Stimulated activated CD4-positive, alpha-beta T cell treated with anti-CD3 and anti-CD28 coated beads, Interleukin-12 subunit alpha, Interleukin-12 subunit beta, amount 100 ng/mL, for 4 hours (primary cell): ENCODE measurements around the gene MEF2C.
"Not testable (repeated sequence)": the region's sequence is repeated elsewhere in the genome, so short reads cannot be mapped to it uniquely, and the experiment has no call there.

Source experiments
- DNase-seq: peaks from one replicate; pipeline ENCODE4 v3.0.0-alpha.2; 2020

MEF2C gene

GRCh38 chr5:88883059-88883835, at the start of gene MEF2C:
MEF2C (minus strand) TSS chr5:88883184; CDS start chr5:88823788, 59,396 bp downstream.
- DNase-seq, result no peak

DNA sequence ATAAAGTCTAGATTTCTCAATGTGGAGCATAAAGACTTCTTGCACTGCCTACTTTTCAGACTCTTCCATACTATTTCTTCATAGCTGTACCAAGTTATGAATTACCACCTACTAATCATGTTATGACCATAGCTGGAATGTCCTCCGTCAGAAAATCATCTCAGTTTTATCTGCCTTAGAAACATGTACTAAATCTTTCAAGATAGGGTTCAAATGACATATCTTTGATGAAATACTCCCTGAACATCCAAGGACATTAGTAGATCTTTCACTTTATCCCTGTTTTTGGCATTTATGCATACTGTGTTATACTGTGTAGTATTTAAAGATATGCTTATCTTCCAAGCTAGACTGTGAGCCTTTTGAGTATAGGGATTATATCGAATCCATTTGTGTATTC, 49.6 kb upstream of the MEF2C start:
- DNase-seq, result no peak

DNA sequence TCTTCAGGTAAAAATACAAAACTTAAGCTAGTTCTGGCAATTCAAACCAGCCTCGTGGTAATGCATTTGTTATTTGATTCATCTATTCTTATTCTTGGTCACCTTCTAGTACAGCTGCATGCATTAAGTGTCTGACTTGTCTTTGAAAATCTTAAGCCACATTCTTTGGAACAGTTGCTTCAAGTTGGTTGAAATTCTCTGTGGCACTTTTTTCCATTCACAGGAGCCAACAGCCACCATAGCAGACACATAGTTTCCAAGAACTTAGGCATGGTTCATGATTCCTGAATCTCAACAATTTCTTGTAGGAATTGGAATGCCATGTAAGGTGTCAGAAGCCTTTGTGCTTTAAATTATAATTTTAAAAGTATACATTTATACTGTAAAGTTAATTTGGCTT, 47.4 kb upstream of the MEF2C start:
- no peak for DNase-seq

DNA sequence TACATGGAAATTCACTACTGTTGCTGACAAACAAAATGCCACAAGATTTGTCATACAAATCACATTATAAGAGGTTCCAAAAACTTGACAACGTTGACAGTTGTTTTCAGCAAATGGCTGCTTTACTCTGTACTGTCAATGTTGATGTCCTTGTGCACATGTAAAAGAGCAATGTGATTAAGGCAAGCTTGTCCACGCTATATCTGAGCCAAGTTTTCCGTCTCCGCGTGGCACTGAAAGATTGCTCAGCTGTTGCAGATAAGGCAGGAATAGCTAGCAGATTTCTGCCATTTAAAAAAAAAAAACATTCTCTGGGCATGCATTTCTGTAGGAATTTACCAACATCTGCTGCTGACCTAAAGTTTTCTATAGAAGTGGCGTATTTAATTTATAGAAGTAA, 46.4 kb upstream of the MEF2C start:
- no peak for DNase-seq

- no peak for DNase-seq
Observed at GRCh38 chr5:88926774-88927173, 43.8 kb upstream of the MEF2C start.

GRCh38 chr5:88925692-88926490, 42.9 kb upstream of the MEF2C start:
- no peak for DNase-seq

- no peak for DNase-seq
Observed at GRCh38 chr5:88924330-88924657, 41.3 kb upstream of the MEF2C start.

DNA sequence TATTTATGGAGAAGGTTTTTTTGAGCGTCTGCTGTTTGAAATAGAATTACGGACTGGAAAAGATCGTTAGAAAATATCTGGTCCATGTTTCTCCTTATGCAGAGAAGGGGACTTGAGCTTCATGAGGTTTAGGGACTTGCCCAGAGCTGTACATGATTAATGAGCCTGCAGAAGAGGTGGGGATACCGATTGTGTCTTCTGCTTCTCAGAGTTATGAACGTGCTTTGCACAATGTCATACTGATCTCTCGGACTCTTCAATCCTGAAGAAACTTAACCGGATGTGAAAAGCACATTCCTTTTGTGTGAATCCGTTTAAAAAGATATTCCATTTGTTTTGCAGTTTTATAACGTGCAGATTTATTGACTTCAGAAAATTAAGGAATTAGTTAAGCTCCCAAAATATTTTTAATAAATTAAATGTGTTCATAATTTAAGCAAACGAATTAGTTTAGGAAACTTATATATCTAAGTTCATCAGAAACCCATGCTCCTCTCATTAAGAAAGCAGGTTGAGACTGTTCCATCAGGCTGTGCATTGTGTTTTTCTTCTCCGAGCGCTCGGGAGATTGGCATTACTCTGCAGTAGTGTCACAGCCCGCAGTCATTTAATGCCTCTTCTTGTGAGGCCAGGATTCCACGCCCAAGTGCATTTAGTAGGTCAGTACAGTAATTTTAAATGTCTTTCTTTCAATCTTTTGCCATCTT, 40.8 kb upstream of the MEF2C start:
- DNase-seq, result no peak

DNA sequence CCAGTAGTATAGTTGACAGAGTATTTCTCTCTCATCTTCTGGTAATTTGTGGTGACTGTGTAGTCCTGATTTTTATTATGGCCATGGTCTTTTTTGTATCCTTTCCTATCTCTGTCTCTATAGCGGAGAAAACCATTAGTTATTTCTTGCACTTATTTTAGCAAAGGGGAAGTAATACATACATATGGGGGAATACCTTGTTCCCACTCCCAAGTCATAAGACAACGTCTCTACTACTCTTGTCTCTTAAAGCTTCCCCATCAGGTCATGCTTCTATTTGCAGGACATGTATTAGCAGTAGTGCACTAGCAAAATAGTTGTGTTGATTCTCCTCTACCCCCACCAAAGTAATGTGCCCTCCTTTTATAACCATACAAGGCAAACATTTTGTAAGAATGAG, 29.8 kb upstream of the MEF2C start:
- DNase-seq, result not testable (repeated sequence)

DNA sequence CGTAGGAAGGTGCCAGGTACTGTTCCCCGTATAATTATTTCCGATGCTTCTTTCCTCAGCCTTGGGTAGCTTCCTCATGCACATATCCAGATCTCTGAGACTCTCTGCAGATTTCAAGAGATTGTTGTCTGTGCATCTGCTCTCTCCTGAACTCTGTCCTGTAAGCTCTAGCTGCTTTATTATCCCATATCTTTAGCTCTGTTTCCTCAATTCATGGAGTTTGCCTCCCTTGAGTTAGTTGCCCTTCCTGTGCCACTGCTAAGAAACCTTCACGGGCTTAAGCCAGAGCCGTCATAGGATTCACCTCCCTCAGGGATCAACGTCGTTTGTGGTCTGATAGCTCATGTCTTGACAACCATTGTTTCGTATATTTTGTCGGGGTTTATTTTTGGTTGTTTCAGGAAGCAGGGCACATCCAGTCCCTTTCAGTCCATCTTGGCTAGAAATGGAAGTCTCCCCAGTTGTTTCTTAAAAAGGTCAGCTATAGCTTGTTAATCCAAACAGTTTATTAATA, 28.1 kb upstream of the MEF2C start:
- DNase-seq, result not testable (repeated sequence)

DNA sequence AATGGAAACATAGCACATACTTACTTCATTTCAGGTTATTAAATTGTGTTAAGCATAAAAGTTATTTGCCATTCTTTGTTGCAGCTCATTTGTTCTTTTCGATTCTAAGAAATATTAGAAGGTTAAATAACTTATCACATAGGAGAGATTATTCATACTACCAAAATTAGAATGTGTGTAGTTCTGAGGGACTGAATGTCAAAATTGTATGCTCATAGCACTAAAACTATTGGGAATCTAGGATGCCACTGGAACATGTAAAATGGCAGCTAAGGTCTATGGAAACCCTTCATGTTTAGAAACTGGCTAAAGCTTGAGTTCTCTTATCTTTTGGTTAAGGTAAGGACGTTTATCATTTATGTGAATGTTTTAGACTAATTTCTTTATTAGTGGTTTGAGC, 21.5 kb upstream of the MEF2C start:
- DNase-seq, result not testable (repeated sequence)

GRCh38 chr5:88903966-88904365, 21.0 kb upstream of the MEF2C start:
- DNase-seq, result not testable (repeated sequence)

DNA sequence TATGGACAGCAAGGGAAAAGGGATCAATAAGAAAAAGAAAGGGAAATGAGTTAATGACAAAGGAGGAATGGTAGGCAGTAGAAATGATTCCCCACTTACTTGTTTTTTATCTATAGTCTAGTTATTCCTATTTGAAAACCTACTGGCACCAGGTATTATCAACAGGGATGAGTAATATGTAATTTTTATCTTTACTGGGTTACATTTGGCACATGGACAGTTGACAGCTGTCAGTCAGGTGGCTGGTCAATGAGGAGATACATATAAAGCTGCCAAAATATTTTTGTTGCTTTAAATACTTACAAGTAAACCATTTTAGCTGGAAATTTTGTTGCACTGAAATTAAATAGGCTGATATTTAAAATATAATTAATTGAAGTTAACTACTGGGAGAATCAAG, 18.1 kb upstream of the MEF2C start:
- not testable (repeated sequence) for DNase-seq

DNA sequence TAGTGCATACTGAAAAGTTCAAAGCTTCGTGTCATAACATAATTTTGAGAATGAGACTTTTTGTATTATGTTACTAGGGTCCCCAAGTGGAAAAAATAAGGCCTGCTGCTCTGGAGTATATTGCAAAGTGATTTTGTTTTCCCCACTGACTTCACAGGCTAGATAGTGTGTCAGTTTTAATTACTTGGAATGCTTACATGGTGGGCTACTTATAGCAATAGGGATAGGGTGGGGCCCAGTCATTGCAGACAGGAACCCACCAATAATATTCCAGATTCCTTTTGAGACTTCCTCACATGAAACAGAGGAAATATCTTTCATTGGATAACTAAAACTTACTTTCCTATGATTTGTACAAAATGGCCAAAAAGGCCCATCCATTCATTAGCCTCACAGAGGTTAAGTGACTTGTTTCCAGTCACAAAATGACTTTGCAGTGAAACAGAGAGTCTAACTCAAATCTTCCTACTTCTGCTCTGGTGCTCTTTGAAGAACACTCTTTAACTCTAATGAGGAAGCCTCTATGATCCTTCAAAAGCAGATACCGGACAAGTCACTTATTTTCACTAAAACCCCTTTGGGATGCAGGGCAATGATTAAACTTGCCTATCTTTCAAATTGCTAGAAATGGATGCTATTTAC, 16.2 kb upstream of the MEF2C start:
- DNase-seq, result no peak

DNA sequence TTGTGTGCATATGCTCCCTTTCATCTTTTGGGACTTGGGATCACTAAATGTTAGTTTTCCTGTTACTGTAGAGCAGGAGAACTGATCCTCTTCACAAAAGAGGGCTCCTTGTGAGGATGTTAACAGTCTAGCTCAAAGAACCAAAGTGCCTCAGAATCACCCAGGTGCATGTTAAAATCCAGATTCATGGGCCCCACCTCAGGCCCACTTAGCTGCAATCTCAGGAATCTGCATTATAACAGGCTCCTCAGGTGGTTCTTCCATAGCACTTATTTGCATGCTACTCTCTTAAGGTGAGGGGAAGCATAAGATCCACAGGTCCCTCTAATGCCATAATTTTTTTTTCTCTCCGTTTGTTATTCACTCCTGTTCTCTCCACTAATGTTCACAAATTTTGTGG, 14.8 kb upstream of the MEF2C start:
- no peak for DNase-seq

DNA sequence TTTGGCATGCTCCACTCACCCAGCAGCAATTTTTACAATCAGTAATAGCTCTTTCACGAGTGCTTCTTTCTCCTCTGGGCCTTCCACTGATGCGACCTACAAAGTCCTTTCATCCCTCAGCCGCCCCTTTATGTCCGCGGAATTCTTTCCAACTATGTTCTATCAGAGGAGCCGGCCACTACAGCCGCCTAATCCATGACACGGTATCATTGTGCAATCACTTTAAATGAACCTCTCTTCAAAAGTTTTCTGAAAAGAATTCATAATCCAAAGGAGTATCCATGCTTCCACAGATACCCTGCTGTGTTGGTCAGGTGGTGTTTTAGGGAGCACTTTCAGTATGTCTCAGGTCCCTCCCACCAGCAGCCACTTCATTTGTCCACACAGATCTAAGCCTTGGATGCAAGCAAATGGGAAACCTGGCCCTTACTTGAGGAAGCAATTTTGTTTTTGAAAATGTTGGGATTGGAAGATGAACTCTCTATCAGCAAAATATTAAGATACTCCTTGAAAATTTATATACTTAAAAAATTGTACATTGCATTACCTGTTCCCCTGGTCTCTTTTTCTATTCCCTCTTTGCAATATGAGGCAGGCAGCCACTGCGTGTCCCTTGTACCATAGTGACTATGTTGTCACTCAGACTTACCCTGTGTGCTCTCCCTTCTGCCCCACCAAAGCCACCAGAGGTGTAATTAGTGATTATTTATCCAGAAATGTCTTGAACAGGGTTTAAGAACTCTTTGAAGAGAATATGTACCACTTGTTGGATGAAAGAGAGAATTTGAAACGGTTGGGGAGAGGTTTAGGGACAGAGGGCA, 12.9 kb upstream of the MEF2C start:
- DNase-seq, result no peak

DNA sequence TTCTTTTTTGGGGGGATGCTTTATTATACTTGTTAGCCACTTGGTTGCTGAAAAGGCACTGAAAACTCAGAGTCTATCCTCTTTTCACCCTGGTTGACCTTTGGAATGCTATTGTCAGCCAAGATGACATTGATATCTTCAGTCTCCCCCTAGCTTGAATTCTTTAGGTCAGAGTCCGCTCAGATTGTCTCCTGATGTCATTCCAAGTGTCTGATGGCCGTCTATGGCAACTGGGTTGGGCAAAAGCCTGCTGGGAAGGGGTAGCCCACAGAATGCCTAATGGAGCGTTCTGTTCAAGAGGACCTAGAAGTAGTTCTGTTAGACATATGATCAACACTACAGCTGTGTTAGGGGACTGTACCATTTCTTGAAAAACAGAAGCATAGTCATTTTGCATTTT, 9.7 kb upstream of the MEF2C start:
- no peak for DNase-seq

GRCh38 chr5:88890070-88890781, 7.2 kb upstream of the MEF2C start:
- no peak for DNase-seq

DNA sequence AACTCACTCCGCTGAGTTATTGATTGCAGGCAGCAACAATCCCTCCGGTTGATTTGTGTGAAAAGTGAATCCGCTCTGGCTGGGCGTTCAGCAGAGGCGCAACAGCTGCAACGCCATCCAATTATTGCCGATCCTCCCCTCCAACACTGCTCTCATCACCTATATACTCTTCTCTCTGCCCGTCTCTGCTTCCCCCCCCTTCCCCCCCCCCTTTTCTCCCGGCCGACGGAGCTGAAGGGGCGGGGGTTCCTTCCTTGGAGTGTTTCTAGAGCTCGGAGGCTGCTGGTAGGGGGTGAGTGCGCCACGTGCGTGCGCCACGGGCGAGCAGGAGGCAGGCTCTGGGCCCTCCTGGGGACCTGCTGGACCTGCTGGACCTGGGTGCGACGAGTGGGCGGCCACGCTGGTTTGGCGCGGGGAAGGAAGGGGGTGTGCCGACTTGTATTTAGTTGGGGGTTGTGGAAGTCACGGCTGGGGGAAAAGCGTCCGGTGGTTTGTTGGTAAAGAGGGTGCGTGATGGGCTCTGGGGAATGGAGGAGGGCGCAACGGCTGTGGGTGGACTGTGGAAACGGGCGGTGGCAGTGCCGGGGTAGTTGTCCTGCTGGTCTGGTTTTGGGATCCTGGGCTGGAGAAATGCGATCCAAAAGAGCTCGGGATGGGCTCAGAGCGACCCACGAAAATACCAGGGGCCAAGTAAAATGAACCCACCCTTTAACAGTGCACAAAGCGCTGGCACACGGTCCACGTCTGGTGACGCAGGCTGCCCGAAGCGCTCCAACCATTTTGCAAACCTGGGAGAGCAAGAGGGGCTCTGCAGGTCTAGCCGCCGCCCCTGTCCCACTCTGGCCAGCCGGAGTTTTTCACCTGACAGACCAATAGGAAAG, 6.4 kb upstream of the MEF2C start:
- DNase-seq, result no peak

DNA sequence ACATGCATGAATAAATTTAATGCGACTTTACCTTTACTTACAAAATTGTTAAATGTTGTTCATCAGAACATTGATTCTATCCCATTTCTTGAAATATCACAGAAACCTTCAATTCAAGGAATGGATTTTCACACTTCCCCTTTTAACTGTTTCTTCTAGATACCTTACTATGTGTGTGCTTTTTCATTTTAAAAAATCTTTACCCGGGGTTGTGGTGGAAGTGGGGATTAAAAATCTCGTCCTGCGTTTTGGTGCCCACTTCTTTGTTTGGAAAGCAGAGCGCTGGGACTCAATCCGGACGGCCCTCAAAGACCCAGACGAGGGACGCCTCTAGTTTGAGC, 5.8 kb upstream of the MEF2C start:
- no peak for DNase-seq

GRCh38 chr5:88888291-88888690, 5.3 kb upstream of the MEF2C start:
- DNase-seq, result no peak
